Kidney (tissue), 14 donors: Measurements from ENCODE around the gene POLR2C. TPM values are rescaled to one million over a fixed set of nuclear protein-coding genes. Genes with fewer than 3 reads are reported as not detected.

Experiments used
- DNase-seq, 5 donors: peaks; one replicate each; pipeline ENCODE4 v3.0.0-alpha.2; 2013 to 2020
- FAIRE-seq: peaks from 2 replicates; lab custom pipeline; 2012; peaks lifted over from hg19 to GRCh38; lab: Jason Lieb, UNC
- H3K27ac ChIP-seq, 2 donors: one replicate each; pipeline ENCODE4 v1.7.0; 2013; ENCODE audit warnings: low read depth in 2 of 2, low read length in 2 of 2, inconsistent platforms in 1 of 2
- H3K27me3 ChIP-seq: one replicate; pipeline ENCODE4 v1.7.1; 2013; ENCODE audit warnings: low read length, inconsistent platforms; ENCODE audit not compliant: control insufficient read depth, insufficient read depth
- H3K36me3 ChIP-seq, 3 donors: one replicate each; pipeline versions ENCODE4 v1.7.0 to v1.7.1; 2013; ENCODE audit warnings: low read length in 3 of 3, control low read depth in 1 of 3, inconsistent platforms in 1 of 3; ENCODE audit not compliant: insufficient read depth in 3 of 3, control insufficient read depth in 2 of 3
- H3K4me1 ChIP-seq, 3 donors: one replicate each; pipeline versions ENCODE4 v1.7.0 to v1.7.1; 2013; ENCODE audit warnings: low read length in 3 of 3, inconsistent platforms in 1 of 3, low read depth in 1 of 3; ENCODE audit not compliant: control insufficient read depth in 2 of 3, insufficient read depth in 2 of 3
- H3K4me3 ChIP-seq, 3 donors: one replicate each; pipeline versions ENCODE4 v1.7.0 to v1.8.1; 2013; ENCODE audit warnings: low read length in 3 of 3, control low read depth in 1 of 3, inconsistent platforms in 1 of 3
- H3K9ac ChIP-seq, 3 donors: one replicate each; pipeline versions ENCODE4 v1.7.0 to v1.7.1; 2013; ENCODE audit warnings: low read length in 3 of 3, control low read depth in 1 of 3, inconsistent platforms in 1 of 3
- H3K9me3 ChIP-seq, 3 donors: one replicate each; pipeline versions ENCODE4 v1.7.0 to v1.7.1; 2013; ENCODE audit warnings: low read length in 3 of 3, control low read depth in 1 of 3, inconsistent platforms in 1 of 3; ENCODE audit not compliant: control insufficient read depth in 2 of 3, insufficient read depth in 1 of 3
- intact Hi-C: fragments of 100-400 bp; cut with DNase I; formaldehyde crosslinking; loops from one replicate; pipeline ENCODE4 v1.11.1; 2022
- polyA plus RNA-seq: library from polyadenylated mRNA; stranded (reverse); fragments of 350-450 nt; fragmentation: Illumina TruSeq; extraction: RNeasy Lipid Tissue Mini Kit (QIAGEN cat#74804); gene quantifications from one replicate; pipeline ENCODE4 v1.2.3, GENCODE V29; 2014; ENCODE audit warnings: low read depth, low replicate concordance; ENCODE audit not compliant: insufficient read depth
- total RNA-seq: library from RNA; stranded (reverse); fragmentation: NEBNext Ultra II Directional; extraction: Animal tissue kit (Norgen Biotek cat#: 25700); gene quantifications from one replicate; pipeline ENCODE4 v1.2.1, GENCODE V29; 2021
- TF ChIP-seq, protein P1 (sequence below): IDR thresholded peaks from 3 replicates; pipeline ENCODE4 v1.5.1; 2012; ENCODE audit warnings: mild to moderate bottlenecking, moderate library complexity, borderline replicate concordance; ENCODE audit not compliant: insufficient read depth; ENCODE audit errors: extremely low read depth
- donor health status: control.
- donor health status: control.
- donor health status: control.
- donor health status: control.
- donor health status: control.
- donor health status: DM: yes; HTN: yes; CAD: no.
- donor health status: Normal renal cell carcinoma (clear cell type).

The POLR2C gene
- total and polyA plus RNA-seq, 2 donors from 2014 or later: 58.9 to 68.9 TPM

DNA sequence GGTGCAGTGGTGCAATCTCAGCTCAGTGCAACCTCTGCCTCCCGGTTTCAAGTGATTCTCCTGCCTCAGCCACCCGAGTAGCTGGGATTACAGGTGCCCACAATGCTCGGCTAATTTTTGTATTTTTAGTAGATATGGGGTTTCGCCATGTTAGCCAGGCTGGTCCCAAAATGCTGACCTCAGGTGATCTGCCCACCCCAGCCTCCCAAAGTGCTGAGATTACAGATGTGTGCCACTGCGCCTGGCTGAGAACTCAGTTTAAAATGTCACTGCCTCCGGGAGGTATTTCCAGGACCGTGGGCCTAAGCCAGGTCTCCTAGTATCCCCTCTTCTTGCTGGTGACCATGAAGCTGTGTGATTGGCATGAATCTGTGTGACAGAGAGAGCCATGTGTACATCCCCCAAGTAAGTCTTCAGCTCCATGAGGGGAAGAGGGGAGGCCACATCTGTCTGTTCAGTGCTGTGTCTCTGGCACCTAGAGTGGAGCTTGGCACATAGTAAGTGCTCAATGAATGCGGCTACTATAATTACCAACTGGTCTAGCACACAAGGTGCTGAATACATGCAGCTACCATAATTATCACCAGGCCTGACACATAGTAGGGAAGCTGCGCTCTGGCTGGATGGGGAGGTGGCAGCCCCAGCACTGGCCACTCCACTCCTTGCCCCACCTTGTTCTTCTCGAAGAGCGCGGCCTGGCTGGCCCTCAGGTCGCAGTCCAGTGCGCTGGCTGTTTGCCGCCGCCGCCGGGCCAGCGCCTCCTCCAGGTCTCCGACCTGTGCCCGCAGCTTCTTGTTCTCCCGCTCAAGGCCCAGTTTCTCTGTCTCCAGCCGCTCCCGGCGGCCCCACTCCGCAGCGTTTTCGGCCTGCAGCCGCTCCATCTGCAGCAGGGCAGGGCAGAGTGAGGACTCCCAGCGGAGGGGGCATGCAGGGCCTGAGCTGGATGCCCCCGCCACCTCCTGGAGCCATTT, 55.2 kb downstream of the POLR2C start:
- intact Hi-C loops: loop anchor here (10.0 kb wide), 1 partner anchor 103 kb away; no protein-coding TSS in a partner anchor
- H3K27ac ChIP-seq: no peak overlapping the region
- DNase-seq (no peak), FAIRE-seq (no peak)
- H3K36me3 ChIP-seq: peaks cover 3 to 4% (median 3%) of the 10 kb centered on the region in 3 donors
- TF ChIP-seq, protein P1, sequence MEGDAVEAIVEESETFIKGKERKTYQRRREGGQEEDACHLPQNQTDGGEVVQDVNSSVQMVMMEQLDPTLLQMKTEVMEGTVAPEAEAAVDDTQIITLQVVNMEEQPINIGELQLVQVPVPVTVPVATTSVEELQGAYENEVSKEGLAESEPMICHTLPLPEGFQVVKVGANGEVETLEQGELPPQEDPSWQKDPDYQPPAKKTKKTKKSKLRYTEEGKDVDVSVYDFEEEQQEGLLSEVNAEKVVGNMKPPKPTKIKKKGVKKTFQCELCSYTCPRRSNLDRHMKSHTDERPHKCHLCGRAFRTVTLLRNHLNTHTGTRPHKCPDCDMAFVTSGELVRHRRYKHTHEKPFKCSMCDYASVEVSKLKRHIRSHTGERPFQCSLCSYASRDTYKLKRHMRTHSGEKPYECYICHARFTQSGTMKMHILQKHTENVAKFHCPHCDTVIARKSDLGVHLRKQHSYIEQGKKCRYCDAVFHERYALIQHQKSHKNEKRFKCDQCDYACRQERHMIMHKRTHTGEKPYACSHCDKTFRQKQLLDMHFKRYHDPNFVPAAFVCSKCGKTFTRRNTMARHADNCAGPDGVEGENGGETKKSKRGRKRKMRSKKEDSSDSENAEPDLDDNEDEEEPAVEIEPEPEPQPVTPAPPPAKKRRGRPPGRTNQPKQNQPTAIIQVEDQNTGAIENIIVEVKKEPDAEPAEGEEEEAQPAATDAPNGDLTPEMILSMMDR: no peak
- peaks cover 6 to 21% (median 11%) of the 10 kb centered on the region in 3 donors for H3K4me1 ChIP-seq
- H3K4me3 ChIP-seq: no peak overlapping the region
- H3K9ac ChIP-seq: no peak overlapping the region
- no peaks in the 10 kb centered on the region for H3K27me3 ChIP-seq
- H3K9me3 ChIP-seq: no peaks in the 10 kb centered on the region

DNA sequence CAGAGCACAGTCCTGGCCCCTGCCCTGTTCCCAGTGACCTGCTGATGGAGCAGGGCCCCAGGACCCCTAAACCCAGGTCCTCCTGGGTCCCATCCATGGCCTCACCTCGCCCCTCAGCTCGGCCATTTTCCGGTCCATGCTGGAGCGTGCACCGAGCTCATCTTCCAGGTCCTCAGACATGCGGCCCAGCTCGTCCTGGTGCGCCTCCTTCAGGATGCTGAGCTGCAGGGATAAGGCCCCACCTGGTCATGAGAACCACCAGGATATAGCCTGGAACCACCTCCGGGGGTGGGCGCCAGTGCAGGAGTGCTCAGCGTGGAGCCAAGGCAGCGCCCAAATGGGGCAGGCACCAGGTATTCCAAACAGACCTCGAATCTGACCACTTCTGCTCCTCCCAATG, 56.0 kb downstream of the POLR2C start:
- H3K9ac ChIP-seq: no peak overlapping the region
- DNase-seq: no peak
- no peak overlapping the region for H3K4me3 ChIP-seq
- TF ChIP-seq, protein P1: no peak
- no peaks in the 10 kb centered on the region for H3K9me3 ChIP-seq
- H3K27me3 ChIP-seq: no peaks in the 10 kb centered on the region
- intact Hi-C loops: loop anchor here (10.0 kb wide), 1 partner anchor 104 kb away; no protein-coding TSS in a partner anchor
- no peak overlapping the region for H3K27ac ChIP-seq
- peaks cover 3 to 4% (median 3%) of the 10 kb centered on the region in 3 donors for H3K36me3 ChIP-seq
- H3K4me1 ChIP-seq: peaks cover 3 to 12% (median 4%) of the 10 kb centered on the region in 3 donors
- no peak for FAIRE-seq

DNA sequence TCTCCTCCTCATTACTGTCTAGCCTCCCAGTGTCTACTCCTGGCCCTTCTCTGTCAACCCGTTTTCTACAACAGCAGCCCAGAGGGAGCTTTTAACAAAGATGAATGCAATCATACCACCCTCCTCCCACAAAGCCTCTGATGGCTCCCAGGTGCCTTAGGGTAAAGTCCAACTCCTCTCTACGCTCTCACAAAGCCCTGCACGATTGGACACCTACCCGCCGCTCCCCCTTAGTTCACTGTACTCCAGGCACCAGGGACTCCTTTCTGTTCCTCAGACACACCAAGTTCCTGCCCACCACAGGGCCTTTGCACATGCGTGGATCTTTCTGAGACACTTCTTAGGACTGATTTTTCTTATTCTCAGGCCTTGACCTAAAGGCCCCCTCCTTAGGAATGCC, 56.4 kb downstream of the POLR2C start:
- Histone ChIP-seq H3K27ac (no peak overlapping the region), H3K36me3 (peaks cover under 1 to 4% (median 3%) of the 10 kb centered on the region in 3 donors), H3K9me3 (no peaks in the 10 kb centered on the region), H3K4me1 (peaks cover 0 to 9% (median 0%) of the 10 kb centered on the region in 3 donors), H3K4me3 (no peak overlapping the region), H3K27me3 (no peaks in the 10 kb centered on the region), H3K9ac (no peak overlapping the region)
- FAIRE-seq: no peak
- TF ChIP-seq, protein P1: no peak
- intact Hi-C loops: loop anchor here (10.0 kb wide), 1 partner anchor 104 kb away; no protein-coding TSS in a partner anchor
- DNase-seq: no peak
